Measurements from ENCODE around the gene RNF144A. TPM values are rescaled to one million over a fixed set of nuclear protein-coding genes. Genes with fewer than 3 reads are reported as not detected.

Gene RNF144A
- polyA plus RNA-seq, 1 experiment: 0.24 TPM

DNA sequence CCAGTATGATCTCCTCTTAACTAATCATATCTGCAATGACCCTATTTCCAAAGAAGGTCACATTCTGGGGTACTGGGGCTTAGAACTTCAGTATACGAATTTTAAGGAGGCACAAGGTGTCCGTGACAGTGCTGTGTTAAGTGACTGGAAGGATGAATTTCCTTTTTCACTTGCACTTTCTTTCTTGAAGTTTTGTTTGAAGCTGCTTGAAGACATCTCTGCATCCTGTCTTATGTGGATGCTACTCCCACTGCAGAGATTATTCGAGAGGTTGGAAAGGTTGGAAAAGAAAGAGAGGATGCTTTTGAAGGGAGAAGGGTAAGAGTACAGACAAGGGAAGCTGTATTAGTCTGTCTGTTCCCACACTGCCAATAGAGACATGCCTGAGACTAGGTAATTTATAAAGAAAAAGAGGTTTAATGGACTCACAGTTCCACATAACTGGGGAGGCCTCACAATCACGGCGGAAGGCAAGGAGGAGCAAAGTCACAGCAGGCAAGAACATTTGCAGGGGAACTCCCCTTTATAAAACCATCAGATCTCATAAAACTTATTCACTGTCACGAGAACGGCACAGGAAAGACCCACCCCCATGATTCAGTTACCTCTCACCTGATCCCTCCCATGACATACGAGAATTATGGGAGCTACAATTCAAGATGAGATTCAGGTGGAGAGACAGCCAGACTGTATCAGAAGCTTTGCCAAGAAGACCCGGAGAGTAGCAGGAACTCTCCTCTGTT lies 3.6 kb upstream of the RNF144A start:
- no peak for DNase-seq (ENCODE audit: low read depth, low spot score)
- Histone ChIP-seq H3K9me3 (ENCODE audit: control insufficient read depth, insufficient read depth, low read length) (no peaks in the 10 kb centered on the region; the same call in 1 of the 2 replicates), H3K27ac (ENCODE audit: low read depth, low read length) (no peak overlapping the region), H3K4me3 (ENCODE audit: low read depth, low read length) (no peak overlapping the region), H3K27me3 (ENCODE audit: control insufficient read depth, insufficient read depth, low read length) (peaks cover 5% of the 10 kb centered on the region)
- TF ChIP-seq, protein P1, sequence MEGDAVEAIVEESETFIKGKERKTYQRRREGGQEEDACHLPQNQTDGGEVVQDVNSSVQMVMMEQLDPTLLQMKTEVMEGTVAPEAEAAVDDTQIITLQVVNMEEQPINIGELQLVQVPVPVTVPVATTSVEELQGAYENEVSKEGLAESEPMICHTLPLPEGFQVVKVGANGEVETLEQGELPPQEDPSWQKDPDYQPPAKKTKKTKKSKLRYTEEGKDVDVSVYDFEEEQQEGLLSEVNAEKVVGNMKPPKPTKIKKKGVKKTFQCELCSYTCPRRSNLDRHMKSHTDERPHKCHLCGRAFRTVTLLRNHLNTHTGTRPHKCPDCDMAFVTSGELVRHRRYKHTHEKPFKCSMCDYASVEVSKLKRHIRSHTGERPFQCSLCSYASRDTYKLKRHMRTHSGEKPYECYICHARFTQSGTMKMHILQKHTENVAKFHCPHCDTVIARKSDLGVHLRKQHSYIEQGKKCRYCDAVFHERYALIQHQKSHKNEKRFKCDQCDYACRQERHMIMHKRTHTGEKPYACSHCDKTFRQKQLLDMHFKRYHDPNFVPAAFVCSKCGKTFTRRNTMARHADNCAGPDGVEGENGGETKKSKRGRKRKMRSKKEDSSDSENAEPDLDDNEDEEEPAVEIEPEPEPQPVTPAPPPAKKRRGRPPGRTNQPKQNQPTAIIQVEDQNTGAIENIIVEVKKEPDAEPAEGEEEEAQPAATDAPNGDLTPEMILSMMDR (IDR thresholded peaks at IDR 0.05; ENCODE audit: low read depth, low read length): no peak
- POLR2A ChIA-PET: no interaction called here
- CTCF ChIA-PET: no interaction called here

DNA sequence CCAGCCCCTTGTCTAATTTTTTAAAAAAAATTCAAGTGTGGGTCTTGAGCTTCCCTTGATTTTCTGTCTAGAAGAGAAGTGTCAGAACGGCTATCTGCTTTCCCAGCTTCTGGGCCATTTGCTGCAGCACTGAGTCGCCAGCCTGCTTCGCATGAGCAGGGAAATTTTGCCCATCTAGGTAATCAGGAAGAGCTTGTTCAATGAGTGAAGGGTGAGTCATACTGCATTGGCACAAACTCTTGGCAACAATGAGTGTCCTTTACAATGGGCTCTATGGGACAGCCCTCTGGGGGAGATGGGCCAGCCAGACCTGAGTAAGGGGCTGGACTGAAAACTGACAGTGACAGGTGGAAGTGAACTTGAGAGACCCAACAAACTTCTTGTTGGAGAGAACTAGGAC lies 2.4 kb upstream of the RNF144A start:
- H3K9me3 ChIP-seq (ENCODE audit: control insufficient read depth, insufficient read depth, low read length): no peaks in the 10 kb centered on the region; the same call in 1 of the 2 replicates
- POLR2A ChIA-PET: no interaction called here
- peaks cover 12% of the 10 kb centered on the region for H3K27me3 ChIP-seq (ENCODE audit: control insufficient read depth, insufficient read depth, low read length)
- CTCF ChIA-PET: no interaction called here
- no peak overlapping the region for H3K4me3 ChIP-seq (ENCODE audit: low read depth, low read length)
- no peak for DNase-seq (ENCODE audit: low read depth, low spot score)
- H3K27ac ChIP-seq (ENCODE audit: low read depth, low read length): no peak overlapping the region
- TF ChIP-seq, protein P1 (IDR thresholded peaks at IDR 0.05; ENCODE audit: low read depth, low read length): no peak

DNA sequence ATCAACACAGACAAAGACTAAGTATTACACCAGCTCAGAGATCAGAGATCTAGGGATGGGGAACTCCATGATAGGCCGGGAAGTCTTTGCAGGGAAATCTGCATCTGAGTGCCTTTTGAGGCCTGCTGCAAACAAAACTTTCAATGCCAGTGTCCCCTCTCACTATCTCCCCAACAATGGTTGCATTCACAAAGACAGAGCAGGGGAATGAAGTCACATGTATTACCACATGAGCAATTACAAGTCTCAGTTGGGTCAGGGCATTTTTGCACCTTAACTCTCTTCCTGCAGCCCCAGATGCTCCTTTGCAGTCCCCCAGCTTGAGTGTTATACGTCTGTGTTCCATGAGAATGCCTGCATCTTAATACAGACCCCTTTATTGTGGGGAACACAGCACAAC lies 1.8 kb upstream of the RNF144A start:
- CTCF ChIA-PET: interaction anchor here (1.5 to 1.7 kb wide), 2 partner anchors 14 to 17 kb away, joined by 6 to 7 read pairs; no protein-coding TSS in a partner anchor

DNA sequence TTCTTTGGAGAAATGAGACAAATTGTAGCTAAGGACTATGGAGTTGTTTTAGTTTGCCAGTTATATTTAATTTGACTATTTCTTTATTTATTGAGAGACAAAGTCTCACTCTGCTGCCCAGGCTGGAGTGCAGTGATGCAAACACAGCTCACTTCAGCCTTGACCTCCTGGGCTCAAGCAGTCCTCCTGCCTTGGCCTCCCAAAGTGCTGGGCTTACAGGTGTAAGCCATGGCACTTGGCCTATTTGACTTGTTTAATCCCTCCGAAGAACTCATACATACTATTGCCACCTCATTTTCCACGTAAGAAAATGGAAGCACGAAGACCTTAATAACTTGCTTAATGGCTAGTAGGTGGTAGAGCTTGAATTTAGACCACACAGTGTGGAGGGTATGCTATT lies 988 bp upstream of the RNF144A start:
- no peaks in the 10 kb centered on the region; the same call in 1 of the 2 replicates for H3K9me3 ChIP-seq (ENCODE audit: control insufficient read depth, insufficient read depth, low read length)
- no peak for DNase-seq (ENCODE audit: low read depth, low spot score)
- no peak overlapping the region for H3K4me3 ChIP-seq (ENCODE audit: low read depth, low read length)
- CTCF ChIA-PET: interaction anchor here (0.6 to 1.7 kb wide), 6 partner anchors 10 to 28 kb away, joined by 3 to 8 read pairs (median 4); no protein-coding TSS in a partner anchor
- no peak overlapping the region for H3K27ac ChIP-seq (ENCODE audit: low read depth, low read length)
- H3K27me3 ChIP-seq (ENCODE audit: control insufficient read depth, insufficient read depth, low read length): peaks cover 12% of the 10 kb centered on the region
- POLR2A ChIA-PET: no interaction called here
- TF ChIP-seq, protein P1 (IDR thresholded peaks at IDR 0.05; ENCODE audit: low read depth, low read length): no peak

More for the DNA sequence above, 1.8 kb upstream of the RNF144A start:
- Histone ChIP-seq H3K4me3 (ENCODE audit: low read depth, low read length) (no peak overlapping the region), H3K9me3 (ENCODE audit: control insufficient read depth, insufficient read depth, low read length) (no peaks in the 10 kb centered on the region; the same call in 1 of the 2 replicates), H3K27ac (ENCODE audit: low read depth, low read length) (no peak overlapping the region), H3K27me3 (ENCODE audit: control insufficient read depth, insufficient read depth, low read length) (peaks cover 12% of the 10 kb centered on the region)
- no peak for DNase-seq (ENCODE audit: low read depth, low spot score)
- POLR2A ChIA-PET: no interaction called here
- TF ChIP-seq, protein P1 (IDR thresholded peaks at IDR 0.05; ENCODE audit: low read depth, low read length): no peak

DNA sequence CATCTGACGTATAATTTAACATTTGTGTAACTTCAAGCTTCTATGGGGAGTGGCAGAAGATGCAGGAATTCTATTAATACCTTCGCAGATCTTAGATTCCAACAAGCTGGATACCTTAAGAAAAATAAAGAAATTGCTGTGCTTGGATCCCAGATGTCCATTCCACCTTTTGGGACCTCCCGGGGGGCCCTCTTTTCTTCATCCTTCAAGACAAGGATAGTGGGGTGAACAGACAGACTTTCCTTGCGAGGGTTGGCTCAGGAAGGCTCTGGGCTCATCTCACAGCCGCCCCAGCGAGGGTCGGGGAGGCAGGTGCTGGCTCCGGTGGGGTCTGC lies 509 bp upstream of the RNF144A start:
- Histone ChIP-seq H3K4me3 (ENCODE audit: low read depth, low read length) (peak overlapping the region; percentile 49), H3K27ac (ENCODE audit: low read depth, low read length) (no peak overlapping the region), H3K9me3 (ENCODE audit: control insufficient read depth, insufficient read depth, low read length) (no peaks in the 10 kb centered on the region; the same call in 1 of the 2 replicates), H3K27me3 (ENCODE audit: control insufficient read depth, insufficient read depth, low read length) (peaks cover 12% of the 10 kb centered on the region)
- CTCF ChIA-PET: interaction anchor here (0.5 to 1.7 kb wide), 8 partner anchors 10 to 711 kb away, joined by 3 to 8 read pairs (median 3); no protein-coding TSS in a partner anchor
- TF ChIP-seq, protein P1 (IDR thresholded peaks at IDR 0.05; ENCODE audit: low read depth, low read length): no peak
- DNase-seq (ENCODE audit: low read depth, low spot score): no peak
- POLR2A ChIA-PET: no interaction called here
